Ovary (tissue), 9 donors: ENCODE results near the gene ALK. TPM values are rescaled to one million over a fixed set of nuclear protein-coding genes. Genes with fewer than 3 reads are reported as not detected.

Source experiments
- DNase-seq, 5 donors: peaks; one replicate each; pipeline ENCODE4 v3.0.0-alpha.2; 2019 to 2020
- H3K27ac ChIP-seq, 2 donors: fragments of 200-600 bp; one replicate each; pipeline versions ENCODE4 v1.5.1 to v1.8.0; 2019 to 2022
- H3K27me3 ChIP-seq: fragments of 200-600 bp; one replicate; pipeline ENCODE4 v1.8.0; 2022
- H3K36me3 ChIP-seq: fragments of 200-600 bp; sonication (generic); one replicate; pipeline ENCODE4 v1.5.1; 2019
- H3K4me1 ChIP-seq: one replicate; pipeline ENCODE4 v1.8.1; 2013; ENCODE audit warnings: mild to moderate bottlenecking, moderate library complexity; ENCODE audit not compliant: insufficient read depth
- H3K4me3 ChIP-seq: fragments of 200-600 bp; sonication (generic); one replicate; pipeline ENCODE4 v1.5.1; 2017
- H3K9me3 ChIP-seq, 2 donors: fragments of 200-600 bp in 1 of 2; sonication (generic) in 1 of 2; one replicate each; pipeline versions ENCODE4 v1.5.1 to v1.8.1; 2013 to 2019; ENCODE audit warnings: mild to moderate bottlenecking in 1 of 2, moderate library complexity in 1 of 2
- EP300 ChIP-seq: sonication (generic); formaldehyde crosslinking; IDR thresholded peaks from one replicate; pipeline ENCODE4 v1.6.1; 2017; ENCODE audit warnings: antibody characterized with exemption
- POLR2A ChIP-seq: fragments of 450-650 bp; IDR thresholded peaks from one replicate; pipeline ENCODE4 v1.6.1; 2017; ENCODE audit warnings: antibody characterized with exemption, mild to moderate bottlenecking, moderate library complexity
- WGBS, 3 donors: extraction: QIAGEN DNeasy Blood & Tissue Kit in 1 of 3; methylation state at CpG; one replicate each; pipeline versions ENCODE4 v1.1.5 to v1.1.7; 2013 to 2017; 5-methylcytosine and 5-hydroxymethylcytosine counted together
- intact Hi-C, 4 donors: fragments of 100-400 bp; cut with DNase I; formaldehyde crosslinking; loops; one replicate each; pipeline versions ENCODE4 v1.11.0 to v1.15.1; 2022 to 2023
- polyA plus RNA-seq, 2 donors: library from polyadenylated mRNA; stranded (reverse); fragments of 200-250 nt in 1 of 2; fragments of 350-450 nt in 1 of 2; fragmentation: Illumina TruSeq in 1 of 2; extraction: RNeasy Lipid Tissue Mini Kit (QIAGEN cat#74804) in 1 of 2; gene quantifications; one replicate each; pipeline ENCODE4 v1.2.3, GENCODE V29; 2013 to 2014
- total RNA-seq, 7 donors: library from RNA; depleted of rRNA in 2 of 7; stranded (reverse); fragments of >200 nt in 2 of 7; fragmentation: NEBNext Ultra II Directional in 3 of 7; extraction: Animal tissue kit (Norgen Biotek cat#: 25700) in 3 of 7; gene quantifications; one replicate each; pipeline versions ENCODE4 v1.1.0 to v1.2.4, GENCODE V29; 2016 to 2023
- TF ChIP-seq, protein P1 (sequence below), 3 donors: fragments of 450-650 bp in 2 of 3; fragments of 200-600 bp in 1 of 3; IDR thresholded peaks; one replicate each; pipeline versions ENCODE4 v1.5.1 to v1.8.0; 2016 to 2022; ENCODE audit warnings: antibody characterized with exemption in 3 of 3, mild to moderate bottlenecking in 1 of 3
- donor health status: DM: no; HTN: no; CAD: no; lungs with moderate emphysema.
- donor health status: DM: no; HTN: no; CAD: no.
- donor health status: Bipolar disorder and iron deficiency.
- donor health status: DM: yes; HTN: yes; CAD: no.
- donor health status: DM: no; HTN: no; CAD: no.
- donor health status: DM: yes; HTN: yes; CAD: no.

The ALK gene
- total and polyA plus RNA-seq, 9 donors: 0.05 to 1.7 (median 0.23) TPM; not detected in 1

DNA sequence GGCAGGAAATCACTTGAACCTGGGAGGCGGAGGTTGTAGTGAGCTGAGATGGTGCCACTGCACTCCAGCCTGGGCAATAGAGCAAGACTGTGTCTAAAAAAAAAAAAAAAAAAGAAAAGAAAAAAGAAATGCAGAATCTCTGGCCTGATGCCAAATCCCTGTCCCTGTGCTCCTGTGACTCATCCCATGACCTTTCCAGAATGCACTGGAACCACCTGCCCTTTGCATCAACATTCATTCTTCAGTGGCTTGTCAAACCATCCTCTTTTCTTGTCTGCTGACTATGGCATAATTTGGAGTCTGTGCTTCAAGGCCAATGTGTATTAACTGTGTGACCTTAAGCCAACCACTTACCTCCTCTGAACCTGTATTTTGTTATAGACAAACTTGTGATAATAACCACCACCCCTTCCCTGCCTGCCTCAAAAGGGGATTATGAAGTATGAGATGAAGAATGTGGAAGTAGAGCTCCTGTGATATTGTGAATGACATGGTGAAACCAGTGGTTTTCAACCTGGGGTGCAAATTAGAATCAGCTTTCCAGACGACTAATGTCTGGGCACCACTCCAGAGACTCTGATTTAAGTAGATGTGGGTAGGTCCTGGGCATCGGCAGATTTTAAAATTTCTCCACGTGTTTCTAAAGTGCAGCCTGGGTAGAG lies 616.9 kb downstream of the ALK start:
- Histone ChIP-seq H3K36me3 (no peaks in the 10 kb centered on the region), H3K27ac (no peak overlapping the region), H3K4me3 (no peak overlapping the region), H3K4me1 (no peaks in the 10 kb centered on the region), H3K27me3 (no peaks in the 10 kb centered on the region), H3K9me3 (no peaks in the 10 kb centered on the region)
- 66 to 81% (median 67%) methylated on average over 4 of the region's 4 CpGs for WGBS, 3 donors
- DNase-seq: no peak
- intact Hi-C loops: no loop called here
- no peak for TF ChIP-seq EP300
- no peak for TF ChIP-seq POLR2A
- TF ChIP-seq, protein P1, sequence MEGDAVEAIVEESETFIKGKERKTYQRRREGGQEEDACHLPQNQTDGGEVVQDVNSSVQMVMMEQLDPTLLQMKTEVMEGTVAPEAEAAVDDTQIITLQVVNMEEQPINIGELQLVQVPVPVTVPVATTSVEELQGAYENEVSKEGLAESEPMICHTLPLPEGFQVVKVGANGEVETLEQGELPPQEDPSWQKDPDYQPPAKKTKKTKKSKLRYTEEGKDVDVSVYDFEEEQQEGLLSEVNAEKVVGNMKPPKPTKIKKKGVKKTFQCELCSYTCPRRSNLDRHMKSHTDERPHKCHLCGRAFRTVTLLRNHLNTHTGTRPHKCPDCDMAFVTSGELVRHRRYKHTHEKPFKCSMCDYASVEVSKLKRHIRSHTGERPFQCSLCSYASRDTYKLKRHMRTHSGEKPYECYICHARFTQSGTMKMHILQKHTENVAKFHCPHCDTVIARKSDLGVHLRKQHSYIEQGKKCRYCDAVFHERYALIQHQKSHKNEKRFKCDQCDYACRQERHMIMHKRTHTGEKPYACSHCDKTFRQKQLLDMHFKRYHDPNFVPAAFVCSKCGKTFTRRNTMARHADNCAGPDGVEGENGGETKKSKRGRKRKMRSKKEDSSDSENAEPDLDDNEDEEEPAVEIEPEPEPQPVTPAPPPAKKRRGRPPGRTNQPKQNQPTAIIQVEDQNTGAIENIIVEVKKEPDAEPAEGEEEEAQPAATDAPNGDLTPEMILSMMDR (IDR thresholded peaks at IDR 0.05): no peak

DNA sequence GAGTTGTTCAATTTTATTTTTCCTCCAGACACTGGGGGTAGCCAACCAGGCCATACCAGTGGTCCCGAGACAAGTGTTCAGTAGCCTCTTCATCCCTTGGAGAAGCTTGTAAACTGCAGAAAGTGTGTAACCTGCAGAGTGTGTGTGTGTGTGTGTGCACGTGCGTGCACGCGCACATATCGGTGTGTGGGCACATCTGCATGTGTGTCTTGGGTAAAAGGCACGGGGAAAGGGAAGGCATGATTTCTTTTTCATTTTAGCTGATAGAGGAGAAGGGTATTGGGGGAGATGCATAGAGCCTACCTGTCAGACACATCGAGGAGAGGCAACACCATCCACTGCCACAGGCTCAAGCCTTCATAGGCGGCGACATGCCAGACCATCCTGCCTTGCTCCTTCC lies 624.8 kb downstream of the ALK start:
- intact Hi-C loops: no loop called here
- no peak for DNase-seq
- no peak for TF ChIP-seq POLR2A
- TF ChIP-seq, protein P1 (IDR thresholded peaks at IDR 0.05): no peak
- TF ChIP-seq EP300: no peak
- Histone ChIP-seq H3K9me3 (no peaks in the 10 kb centered on the region), H3K4me1 (no peaks in the 10 kb centered on the region), H3K27ac (no peak overlapping the region), H3K36me3 (no peaks in the 10 kb centered on the region), H3K4me3 (no peak overlapping the region), H3K27me3 (no peaks in the 10 kb centered on the region)
- WGBS, 3 donors: 77 to 82% (median 80%) methylated on average over 10 of the region's 10 CpGs

DNA sequence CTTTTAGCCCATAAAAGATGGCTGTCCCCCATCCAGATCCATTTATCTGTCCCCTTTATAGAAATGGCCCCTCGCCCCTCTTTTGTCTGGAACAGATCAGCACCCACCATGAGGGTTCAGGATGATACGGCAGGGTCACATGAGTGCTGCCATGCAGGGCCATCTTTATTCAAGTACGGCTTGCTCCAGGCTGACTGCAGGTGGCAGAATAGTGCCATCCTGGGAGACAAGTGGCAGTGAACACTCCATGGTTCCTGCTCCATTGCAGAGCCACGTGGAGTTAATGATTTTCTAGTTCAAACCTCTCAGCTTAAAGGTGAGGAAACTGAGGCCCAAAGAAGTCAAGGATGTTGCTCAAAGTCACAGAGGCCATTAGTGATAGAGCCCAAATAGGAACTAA lies 625.5 kb downstream of the ALK start:
- intact Hi-C loops: no loop called here
- TF ChIP-seq POLR2A: no peak
- H3K9me3 ChIP-seq: no peaks in the 10 kb centered on the region
- H3K36me3 ChIP-seq: no peaks in the 10 kb centered on the region
- 42 to 45% (median 43%) methylated on average over 4 of the region's 4 CpGs for WGBS, 3 donors
- H3K27me3 ChIP-seq: no peaks in the 10 kb centered on the region
- no peak for DNase-seq
- H3K27ac ChIP-seq: no peak overlapping the region
- H3K4me3 ChIP-seq: no peak overlapping the region
- H3K4me1 ChIP-seq: no peaks in the 10 kb centered on the region

DNA sequence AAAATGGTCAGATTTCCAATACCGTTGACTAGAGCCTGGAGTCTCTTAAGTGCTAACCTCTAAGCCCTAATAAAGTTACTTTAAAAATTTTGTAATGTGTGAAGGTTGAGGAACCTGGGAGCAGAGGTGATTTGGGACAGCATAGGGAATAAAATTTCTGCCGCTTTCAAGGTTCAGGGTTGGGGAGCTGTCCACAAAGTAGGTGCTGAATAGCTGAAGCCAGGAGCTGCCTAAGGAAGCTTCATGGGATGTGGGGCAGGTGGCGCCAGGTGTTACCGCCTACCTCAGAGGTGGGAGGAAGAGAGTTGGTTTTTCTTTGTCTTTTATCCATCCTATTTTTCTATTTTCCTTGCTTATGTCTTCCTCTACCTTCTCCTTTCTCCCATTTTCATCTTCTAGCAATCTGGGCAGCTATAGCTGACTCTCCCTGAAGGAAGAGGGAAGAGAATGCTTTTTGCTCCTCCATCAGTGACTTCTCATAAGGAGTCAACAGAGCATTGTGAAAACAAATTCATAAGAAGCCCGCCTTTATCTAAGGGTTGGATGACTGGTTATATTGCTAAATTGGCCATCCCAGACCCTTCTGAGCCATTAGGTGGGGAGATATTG lies 627.5 kb downstream of the ALK start:
- DNase-seq: no peak
- TF ChIP-seq, protein P1 (IDR thresholded peaks at IDR 0.05): no peak
- TF ChIP-seq EP300: no peak
- TF ChIP-seq POLR2A: no peak
- Histone ChIP-seq H3K4me3 (no peak overlapping the region), H3K36me3 (no peaks in the 10 kb centered on the region), H3K9me3 (no peaks in the 10 kb centered on the region), H3K27me3 (no peaks in the 10 kb centered on the region), H3K27ac (no peak overlapping the region), H3K4me1 (no peaks in the 10 kb centered on the region)
- WGBS, 3 donors: 11 to 19% (median 11%) methylated on average over 5 of the region's 5 CpGs
- intact Hi-C loops: no loop called here

DNA sequence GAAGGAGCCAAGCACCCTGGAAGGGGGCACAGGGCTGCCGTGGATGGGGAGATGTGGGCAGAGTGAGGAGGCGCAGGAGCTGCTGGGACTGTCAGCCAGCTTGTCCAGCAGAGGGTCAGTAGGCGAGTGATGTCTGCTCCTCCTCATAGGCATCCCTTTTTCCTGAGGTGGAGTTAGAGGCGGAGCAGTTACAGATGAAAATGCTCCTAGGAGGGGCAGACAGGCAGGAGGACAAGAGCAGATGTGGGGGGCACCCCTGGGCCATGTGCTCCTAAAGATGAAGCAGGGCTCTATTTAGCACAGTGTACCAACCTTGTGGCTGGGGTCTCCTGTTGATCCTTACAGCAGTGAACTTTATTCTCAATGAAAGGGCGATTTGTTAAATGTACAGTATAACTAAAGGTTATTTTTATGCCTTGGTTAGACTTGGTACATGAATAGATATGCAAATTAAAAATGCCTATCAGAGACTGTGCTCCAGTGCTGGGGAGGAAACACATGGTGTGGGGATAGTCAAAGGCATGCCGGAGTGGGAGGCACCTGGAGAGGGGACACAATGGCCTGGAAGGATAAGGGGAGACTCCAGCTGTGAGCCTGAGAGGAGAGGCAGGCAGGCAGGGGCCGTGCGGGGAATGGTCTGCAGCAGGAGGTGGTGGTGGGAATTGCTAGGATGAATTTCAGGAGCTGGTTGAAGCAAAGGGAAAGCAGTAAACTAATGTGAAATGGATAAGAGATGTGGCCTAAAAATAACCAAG lies 630.9 kb downstream of the ALK start:
- H3K36me3 ChIP-seq: no peaks in the 10 kb centered on the region
- H3K9me3 ChIP-seq: no peaks in the 10 kb centered on the region
- no peak for TF ChIP-seq EP300
- TF ChIP-seq, protein P1 (IDR thresholded peaks at IDR 0.05): no peak
- no peak for TF ChIP-seq POLR2A
- 60 to 69% (median 62%) methylated on average over 8 of the region's 8 CpGs for WGBS, 3 donors
- no peaks in the 10 kb centered on the region for H3K4me1 ChIP-seq
- H3K4me3 ChIP-seq: no peak overlapping the region
- H3K27me3 ChIP-seq: no peaks in the 10 kb centered on the region
- no peak for DNase-seq
- intact Hi-C loops: no loop called here
- no peak overlapping the region for H3K27ac ChIP-seq
